ENCODE results near the gene TRABD2B. TPM values are rescaled to one million over a fixed set of nuclear protein-coding genes. Genes with fewer than 3 reads are reported as not detected.

The TRABD2B gene
- total RNA-seq, 1 donor from 2014 or later, result 1.4 TPM

DNA sequence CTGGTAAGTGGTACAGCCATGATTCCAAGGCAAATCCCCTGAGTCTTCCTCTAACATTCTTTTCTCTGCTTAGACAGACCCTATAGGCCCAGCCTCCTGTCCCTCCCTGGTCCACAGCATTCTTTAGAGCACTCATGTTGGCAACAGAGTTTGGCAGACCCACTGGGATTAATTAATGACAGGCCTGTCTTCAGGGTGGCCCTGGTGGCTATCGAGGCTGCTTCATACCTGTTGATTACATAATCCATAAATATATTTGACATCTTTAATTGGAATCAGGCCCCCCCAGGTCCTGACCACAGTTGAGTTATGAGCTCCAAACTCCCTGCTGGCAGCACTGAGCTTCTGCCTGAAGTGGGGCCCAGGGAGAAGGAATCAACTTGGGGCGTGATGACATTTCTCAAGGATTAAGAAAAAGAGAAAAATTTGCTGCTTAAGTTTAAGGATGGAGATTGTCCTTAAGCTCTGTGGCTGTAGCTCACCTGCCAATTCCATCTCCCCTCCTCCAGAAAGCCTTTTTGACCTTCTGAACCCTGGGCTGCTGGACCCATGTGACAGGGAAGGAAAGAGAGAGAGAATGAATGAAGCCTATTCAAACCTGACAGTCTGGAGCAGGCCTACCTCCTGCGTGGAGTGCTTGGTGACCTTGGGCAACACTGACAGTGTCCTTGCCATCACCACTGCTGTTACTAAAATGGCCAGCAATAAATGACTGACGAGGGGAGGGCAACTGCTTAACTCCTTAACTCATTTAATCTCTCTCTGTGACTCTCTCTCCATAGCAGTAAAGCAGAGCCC, 156.6 kb downstream of the TRABD2B start:
- intact Hi-C loops (cut with micrococcal nuclease), result no loop called here
- Histone ChIP-seq H3K36me3 (no peaks in the 10 kb centered on the region), H3K4me3 (no peak overlapping the region), H3K9me3 (replicated peaks) (peaks cover 9% of the 10 kb centered on the region), H3K27ac (replicated peaks) (no peak overlapping the region), H3K4me1 (no peaks in the 10 kb centered on the region), H3K27me3 (ENCODE audit: low read depth) (peaks cover 4% of the 10 kb centered on the region)
- DNase-seq, result no peak
- TF ChIP-seq CTCF (IDR thresholded peaks at IDR 0.05; ENCODE audit: borderline replicate concordance), result no peak

GRCh38 chr1:47839433-47839760, 157.8 kb downstream of the TRABD2B start:
- DNase-seq, result no peak
- Histone ChIP-seq H3K27ac (replicated peaks) (peak overlapping the region; percentile 8), H3K36me3 (no peaks in the 10 kb centered on the region), H3K9me3 (replicated peaks) (peaks cover 21% of the 10 kb centered on the region), H3K4me3 (no peak overlapping the region), H3K27me3 (ENCODE audit: low read depth) (peaks cover 4% of the 10 kb centered on the region), H3K4me1 (no peaks in the 10 kb centered on the region)
- intact Hi-C loops (cut with micrococcal nuclease), result no loop called here
- no peak for TF ChIP-seq CTCF (IDR thresholded peaks at IDR 0.05; ENCODE audit: borderline replicate concordance)

DNA sequence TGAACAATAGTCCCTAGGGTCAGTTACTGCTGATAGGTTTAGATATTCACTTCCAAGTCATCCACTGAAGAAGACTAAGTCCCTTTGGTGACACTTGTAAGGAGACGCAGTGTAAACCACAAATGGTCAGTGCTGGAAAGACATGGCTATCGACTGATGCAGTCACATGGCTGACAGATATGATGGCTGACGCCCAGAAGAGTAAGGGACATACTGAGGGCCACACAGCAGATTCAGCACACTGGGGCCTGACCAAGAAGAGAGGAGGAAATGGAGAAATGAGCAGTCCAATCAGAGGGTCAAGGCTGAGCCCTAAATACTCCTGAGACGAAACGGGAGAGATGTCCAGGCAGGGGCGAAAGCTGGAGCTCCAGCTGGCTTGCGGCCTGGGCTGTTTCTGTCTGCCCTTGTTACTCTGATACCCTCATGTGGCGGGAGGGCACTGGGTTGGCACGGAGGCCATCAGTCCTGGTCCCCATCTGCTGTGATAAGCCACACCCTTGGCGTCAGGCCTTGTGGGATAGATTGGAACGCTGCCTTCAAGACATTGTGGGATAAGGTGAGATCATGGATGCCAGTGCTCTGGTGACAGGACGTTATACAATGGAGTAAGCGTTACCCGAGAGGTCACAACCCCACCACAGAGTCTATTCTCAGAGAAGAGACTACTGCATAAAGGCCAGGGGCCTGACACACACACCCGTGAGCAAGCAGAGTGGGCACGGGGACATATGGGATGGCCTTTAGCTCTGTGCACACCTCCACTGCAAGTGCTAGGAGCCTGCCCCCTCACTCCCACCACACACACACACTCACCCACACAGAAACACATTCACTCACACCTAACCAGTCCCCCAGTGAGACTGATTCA, 158.4 kb downstream of the TRABD2B start:
- intact Hi-C loops (cut with micrococcal nuclease), result no loop called here
- no peak for DNase-seq
- H3K27ac ChIP-seq (replicated peaks), result peak overlapping the region; percentile 52
- no peak overlapping the region for H3K4me3 ChIP-seq
- H3K36me3 ChIP-seq, result no peaks in the 10 kb centered on the region
- H3K9me3 ChIP-seq (replicated peaks), result peaks cover 26% of the 10 kb centered on the region
- peaks cover 5% of the 10 kb centered on the region for H3K27me3 ChIP-seq (ENCODE audit: low read depth)
- TF ChIP-seq CTCF (IDR thresholded peaks at IDR 0.05; ENCODE audit: borderline replicate concordance), result no peak
- H3K4me1 ChIP-seq, result no peaks in the 10 kb centered on the region

- Histone ChIP-seq H3K27me3 (ENCODE audit: low read depth) (peaks cover 10% of the 10 kb centered on the region), H3K27ac (replicated peaks) (peak overlapping the region; percentile 52), H3K36me3 (no peaks in the 10 kb centered on the region), H3K4me1 (no peaks in the 10 kb centered on the region), H3K4me3 (no peak overlapping the region), H3K9me3 (replicated peaks) (peaks cover 26% of the 10 kb centered on the region)
- TF ChIP-seq CTCF (IDR thresholded peaks at IDR 0.05; ENCODE audit: borderline replicate concordance), result no peak
- intact Hi-C loops (cut with micrococcal nuclease), result no loop called here
- no peak for DNase-seq
Observed at GRCh38 chr1:47837866-47838561, 159.2 kb downstream of the TRABD2B start.

DNA sequence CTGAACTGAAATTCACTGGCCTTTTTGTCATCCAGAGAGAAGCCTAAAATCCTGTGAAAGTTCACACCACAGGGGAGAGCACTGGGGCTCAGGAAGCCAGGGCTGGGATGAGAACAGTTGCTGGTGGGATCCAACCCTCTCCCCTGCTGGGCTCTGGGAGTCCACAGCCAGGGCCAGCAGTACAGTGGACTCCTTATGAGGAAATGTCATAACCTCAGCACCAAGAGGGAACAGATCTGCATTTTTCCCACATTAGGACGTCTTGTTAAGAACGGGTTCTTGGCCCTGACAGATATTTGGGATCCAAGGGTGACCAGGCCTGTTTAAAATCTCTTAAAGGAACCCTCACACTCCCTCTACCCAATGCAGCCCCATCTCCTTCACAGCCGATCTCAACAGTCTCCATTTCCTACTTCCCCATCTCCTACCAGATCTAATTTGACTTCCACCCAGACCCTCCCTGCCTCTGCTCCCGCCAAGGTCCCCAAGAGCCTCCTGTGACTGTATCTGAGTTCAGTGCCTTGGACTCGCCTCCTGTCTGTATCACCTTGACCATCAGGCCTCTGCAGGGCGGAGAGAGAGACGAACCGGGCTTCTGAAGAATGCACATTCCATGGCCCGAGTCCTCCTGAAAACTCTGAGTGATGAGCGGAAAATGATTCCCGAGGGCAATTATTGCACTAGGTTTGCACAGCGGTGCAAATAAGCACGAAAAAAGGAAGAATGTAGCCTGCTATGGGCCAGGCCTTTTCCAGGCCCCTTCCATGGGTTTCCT, 159.9 kb downstream of the TRABD2B start:
- H3K27me3 ChIP-seq (ENCODE audit: low read depth), result peaks cover 15% of the 10 kb centered on the region
- peaks cover 26% of the 10 kb centered on the region for H3K9me3 ChIP-seq (replicated peaks)
- TF ChIP-seq CTCF (IDR thresholded peaks at IDR 0.05; ENCODE audit: borderline replicate concordance), result no peak
- peak overlapping the region; percentile 52 for H3K27ac ChIP-seq (replicated peaks)
- H3K4me3 ChIP-seq, result no peak overlapping the region
- no peaks in the 10 kb centered on the region for H3K4me1 ChIP-seq
- H3K36me3 ChIP-seq, result no peaks in the 10 kb centered on the region
- DNase-seq, result no peak
- intact Hi-C loops (cut with micrococcal nuclease), result no loop called here
